ENCODE measurements around the gene DHX57. TPM values are rescaled to one million over a fixed set of nuclear protein-coding genes. Genes with fewer than 3 reads are reported as not detected.
"Not testable (repeated sequence)": the region's sequence is repeated elsewhere in the genome, so short reads cannot be mapped to it uniquely, and the experiment has no call there.

Gene DHX57
- total RNA-seq, 1 donor: 28.9 TPM

- no peak for DNase-seq (ENCODE audit: low read depth)
- TF ChIP-seq CTCF (IDR thresholded peaks at IDR 0.05; ENCODE audit: insufficient read depth, low read depth, low read length): no peak
- no peak overlapping the region for H3K4me3 ChIP-seq (ENCODE audit: low read depth, low read length)
Measured at GRCh38 chr2:38792751-38793150, 83.0 kb downstream of the DHX57 start.

GRCh38 chr2:38792321-38792720 lies 83.4 kb downstream of the DHX57 start:
- not testable (repeated sequence) for DNase-seq (ENCODE audit: low read depth); H3K4me3 ChIP-seq (ENCODE audit: low read depth, low read length)

GRCh38 chr2:38791744-38792143 lies 84.0 kb downstream of the DHX57 start:
- H3K4me3 ChIP-seq (ENCODE audit: low read depth, low read length): no peak overlapping the region
- DNase-seq (ENCODE audit: low read depth): no peak
- no peak for TF ChIP-seq CTCF (IDR thresholded peaks at IDR 0.05; ENCODE audit: insufficient read depth, low read depth, low read length)

GRCh38 chr2:38789691-38790090 lies 86.0 kb downstream of the DHX57 start:
- TF ChIP-seq CTCF (IDR thresholded peaks at IDR 0.05; ENCODE audit: insufficient read depth, low read depth, low read length): no peak
- DNase-seq (ENCODE audit: low read depth): no peak
- no peak overlapping the region for H3K4me3 ChIP-seq (ENCODE audit: low read depth, low read length)

GRCh38 chr2:38788306-38788705 lies 87.4 kb downstream of the DHX57 start:
- no peak overlapping the region for H3K4me3 ChIP-seq (ENCODE audit: low read depth, low read length)
- no peak for TF ChIP-seq CTCF (IDR thresholded peaks at IDR 0.05; ENCODE audit: insufficient read depth, low read depth, low read length)

GRCh38 chr2:38783586-38783985 lies 92.1 kb downstream of the DHX57 start:
- no peak for TF ChIP-seq CTCF (IDR thresholded peaks at IDR 0.05; ENCODE audit: insufficient read depth, low read depth, low read length)
- no peak for DNase-seq (ENCODE audit: low read depth)
- no peak overlapping the region for H3K4me3 ChIP-seq (ENCODE audit: low read depth, low read length)

More at GRCh38 chr2:38788306-38788705, 87.4 kb downstream of the DHX57 start:
- no peak for DNase-seq (ENCODE audit: low read depth)

GRCh38 chr2:38778687-38779082 lies 97.0 kb downstream of the DHX57 start:
- H3K4me3 ChIP-seq (ENCODE audit: low read depth, low read length): peak overlapping the region; percentile 61
- no peak for TF ChIP-seq CTCF (IDR thresholded peaks at IDR 0.05; ENCODE audit: insufficient read depth, low read depth, low read length)
- no peak for DNase-seq (ENCODE audit: low read depth)

Measured in fibroblast of villous mesenchyme (primary cell).